T-helper 2 cell treated with Interferon-gamma antibody and Interleukin-4, amounts not matched to agents 5 μg/mL and 100 μg/mL, for 36 hours (primary cell): ENCODE results near the gene SLC1A1.

Experiments used
- DNase-seq: peaks from one replicate; pipeline ENCODE4 v3.0.0; 2021; ENCODE audit warnings: low spot score
- H3K27ac Mint-ChIP-seq: one replicate; pipeline ENCODE4 v1.8.0; 2021; ENCODE audit warnings: mild to moderate bottlenecking, mixed read lengths
- H3K27me3 Mint-ChIP-seq: one replicate; pipeline ENCODE4 v1.8.0; 2021; ENCODE audit warnings: low read depth, mixed read lengths
- H3K36me3 Mint-ChIP-seq: one replicate; pipeline ENCODE4 v1.8.0; 2021; ENCODE audit warnings: low read depth, mixed read lengths
- H3K4me1 Mint-ChIP-seq: one replicate; pipeline ENCODE4 v1.8.0; 2021; ENCODE audit warnings: low read depth, mixed read lengths
- H3K4me3 Mint-ChIP-seq: one replicate; pipeline ENCODE4 v1.8.0; 2022; ENCODE audit warnings: mild to moderate bottlenecking, moderate library complexity, mixed read lengths
- H3K9me3 Mint-ChIP-seq: one replicate; pipeline ENCODE4 v1.8.0; 2021; ENCODE audit warnings: mixed read lengths

SLC1A1 gene

GRCh38 chr9:4566806-4567205 is 76.5 kb downstream of the SLC1A1 start:
- H3K27me3 Mint-ChIP-seq, result no peaks in the 10 kb centered on the region
- no peak overlapping the region for H3K27ac Mint-ChIP-seq
- H3K36me3 Mint-ChIP-seq, result no peaks in the 10 kb centered on the region
- no peak for DNase-seq
- H3K4me1 Mint-ChIP-seq, result peaks cover 4% of the 10 kb centered on the region
- H3K4me3 Mint-ChIP-seq, result no peak overlapping the region
- H3K9me3 Mint-ChIP-seq, result no peaks in the 10 kb centered on the region

- Mint-ChIP-seq H3K9me3 (no peaks in the 10 kb centered on the region), H3K4me3 (no peak overlapping the region), H3K36me3 (no peaks in the 10 kb centered on the region), H3K27ac (no peak overlapping the region), H3K27me3 (no peaks in the 10 kb centered on the region), H3K4me1 (peaks cover 11% of the 10 kb centered on the region)
- DNase-seq, result no peak
Measured at GRCh38 chr9:4567601-4568000, 77.3 kb downstream of the SLC1A1 start.

GRCh38 chr9:4569101-4569500 is 78.8 kb downstream of the SLC1A1 start:
- no peaks in the 10 kb centered on the region for H3K9me3 Mint-ChIP-seq
- no peaks in the 10 kb centered on the region for H3K27me3 Mint-ChIP-seq
- no peak overlapping the region for H3K4me3 Mint-ChIP-seq
- peaks cover 17% of the 10 kb centered on the region for H3K4me1 Mint-ChIP-seq
- no peak for DNase-seq
- H3K27ac Mint-ChIP-seq, result no peak overlapping the region
- H3K36me3 Mint-ChIP-seq, result no peaks in the 10 kb centered on the region

- H3K4me1 Mint-ChIP-seq, result peaks cover 24% of the 10 kb centered on the region
- H3K4me3 Mint-ChIP-seq, result peak overlapping the region; percentile 22
- H3K27ac Mint-ChIP-seq, result no peak overlapping the region
- no peaks in the 10 kb centered on the region for H3K27me3 Mint-ChIP-seq
- no peaks in the 10 kb centered on the region for H3K9me3 Mint-ChIP-seq
- DNase-seq, result no peak
- H3K36me3 Mint-ChIP-seq, result no peaks in the 10 kb centered on the region
Measured at GRCh38 chr9:4572184-4572826, 82.0 kb downstream of the SLC1A1 start.

GRCh38 chr9:4573176-4573575 is 82.9 kb downstream of the SLC1A1 start:
- Mint-ChIP-seq H3K27ac (no peak overlapping the region), H3K27me3 (no peaks in the 10 kb centered on the region)

GRCh38 chr9:4573634-4574389 is 83.5 kb downstream of the SLC1A1 start:
- H3K9me3 Mint-ChIP-seq, result no peaks in the 10 kb centered on the region
- peaks cover 24% of the 10 kb centered on the region for H3K4me1 Mint-ChIP-seq
- H3K27me3 Mint-ChIP-seq, result no peaks in the 10 kb centered on the region
- no peak for DNase-seq
- H3K27ac Mint-ChIP-seq, result no peak overlapping the region
- no peaks in the 10 kb centered on the region for H3K36me3 Mint-ChIP-seq
- H3K4me3 Mint-ChIP-seq, result no peak overlapping the region

More at GRCh38 chr9:4573176-4573575, 82.9 kb downstream of the SLC1A1 start:
- no peaks in the 10 kb centered on the region for H3K36me3 Mint-ChIP-seq
- no peak overlapping the region for H3K4me3 Mint-ChIP-seq
- no peaks in the 10 kb centered on the region for H3K9me3 Mint-ChIP-seq
- peaks cover 24% of the 10 kb centered on the region for H3K4me1 Mint-ChIP-seq
- no peak for DNase-seq

- Mint-ChIP-seq H3K27ac (no peak overlapping the region), H3K9me3 (no peaks in the 10 kb centered on the region), H3K4me1 (peaks cover 24% of the 10 kb centered on the region), H3K36me3 (no peaks in the 10 kb centered on the region), H3K27me3 (no peaks in the 10 kb centered on the region), H3K4me3 (no peak overlapping the region)
- no peak for DNase-seq
Measured at GRCh38 chr9:4574657-4575243, 84.5 kb downstream of the SLC1A1 start.

- DNase-seq, result no peak
- no peaks in the 10 kb centered on the region for H3K36me3 Mint-ChIP-seq
- no peak overlapping the region for H3K4me3 Mint-ChIP-seq
- H3K9me3 Mint-ChIP-seq, result no peaks in the 10 kb centered on the region
- H3K27ac Mint-ChIP-seq, result no peak overlapping the region
- H3K27me3 Mint-ChIP-seq, result no peaks in the 10 kb centered on the region
- peaks cover 24% of the 10 kb centered on the region for H3K4me1 Mint-ChIP-seq
Measured at GRCh38 chr9:4575997-4576396, 85.7 kb downstream of the SLC1A1 start.

GRCh38 chr9:4576448-4576847 is 86.2 kb downstream of the SLC1A1 start:
- peaks cover 24% of the 10 kb centered on the region for H3K4me1 Mint-ChIP-seq

GRCh38 chr9:4579001-4579400 is 88.7 kb downstream of the SLC1A1 start:
- Mint-ChIP-seq H3K9me3 (no peaks in the 10 kb centered on the region), H3K27me3 (no peaks in the 10 kb centered on the region), H3K36me3 (no peaks in the 10 kb centered on the region), H3K27ac (no peak overlapping the region), H3K4me1 (peaks cover 8% of the 10 kb centered on the region), H3K4me3 (no peak overlapping the region)
- no peak for DNase-seq

More at GRCh38 chr9:4576448-4576847, 86.2 kb downstream of the SLC1A1 start:
- DNase-seq, result no peak
- Mint-ChIP-seq H3K4me3 (no peak overlapping the region), H3K27me3 (no peaks in the 10 kb centered on the region), H3K36me3 (no peaks in the 10 kb centered on the region), H3K9me3 (no peaks in the 10 kb centered on the region), H3K27ac (no peak overlapping the region)

GRCh38 chr9:4581035-4581760 is 90.9 kb downstream of the SLC1A1 start:
- no peak for DNase-seq
- no peaks in the 10 kb centered on the region for H3K9me3 Mint-ChIP-seq
- no peaks in the 10 kb centered on the region for H3K4me1 Mint-ChIP-seq
- H3K27me3 Mint-ChIP-seq, result no peaks in the 10 kb centered on the region
- H3K36me3 Mint-ChIP-seq, result no peaks in the 10 kb centered on the region
- no peak overlapping the region for H3K27ac Mint-ChIP-seq
- H3K4me3 Mint-ChIP-seq, result no peak overlapping the region

GRCh38 chr9:4581861-4582565 is 91.7 kb downstream of the SLC1A1 start:
- H3K36me3 Mint-ChIP-seq, result no peaks in the 10 kb centered on the region
- H3K4me3 Mint-ChIP-seq, result no peak overlapping the region
- no peaks in the 10 kb centered on the region for H3K4me1 Mint-ChIP-seq
- H3K27me3 Mint-ChIP-seq, result no peaks in the 10 kb centered on the region
- no peaks in the 10 kb centered on the region for H3K9me3 Mint-ChIP-seq
- DNase-seq, result no peak
- H3K27ac Mint-ChIP-seq, result no peak overlapping the region

- no peaks in the 10 kb centered on the region for H3K9me3 Mint-ChIP-seq
- no peaks in the 10 kb centered on the region for H3K4me1 Mint-ChIP-seq
- no peak for DNase-seq
- no peak overlapping the region for H3K27ac Mint-ChIP-seq
- H3K4me3 Mint-ChIP-seq, result no peak overlapping the region
- H3K36me3 Mint-ChIP-seq, result no peaks in the 10 kb centered on the region
- no peaks in the 10 kb centered on the region for H3K27me3 Mint-ChIP-seq
Measured at GRCh38 chr9:4583001-4583400, 92.7 kb downstream of the SLC1A1 start.
